GM21619 (cell line): ENCODE results near the gene MBOAT1.
A peak's percentile ranks its signal among the peaks of the same experiment; 100 is the strongest.
"Not testable (repeated sequence)": the region's sequence is repeated elsewhere in the genome, so short reads cannot be mapped to it uniquely, and the experiment has no call there.

Experiments
- ATAC-seq: cut with Tn5 transposase; IDR thresholded peaks from one replicate; pipeline ENCODE4 v1.9.1; 2021; ENCODE audit not compliant: unreplicated experiment

MBOAT1 gene

GRCh38 chr6:20173833-20174792 is 38.2 kb downstream of the MBOAT1 start:
- peak; percentile 71 for ATAC-seq

GRCh38 chr6:20172842-20173456 is 39.3 kb downstream of the MBOAT1 start:
- no peak for ATAC-seq

GRCh38 chr6:20170455-20171148 is 41.7 kb downstream of the MBOAT1 start:
- no peak for ATAC-seq

- no peak for ATAC-seq
Observed at GRCh38 chr6:20169786-20170185, 42.5 kb downstream of the MBOAT1 start.

GRCh38 chr6:20169119-20169557 is 43.1 kb downstream of the MBOAT1 start:
- no peak for ATAC-seq

GRCh38 chr6:20168690-20169089 is 43.6 kb downstream of the MBOAT1 start:
- no peak for ATAC-seq

GRCh38 chr6:20167601-20168000 is 44.7 kb downstream of the MBOAT1 start:
- no peak for ATAC-seq

- ATAC-seq = no peak
Observed at GRCh38 chr6:20166210-20166609, 46.1 kb downstream of the MBOAT1 start.

GRCh38 chr6:20162515-20162914 is 49.8 kb downstream of the MBOAT1 start:
- no peak for ATAC-seq

- ATAC-seq = no peak
Observed at GRCh38 chr6:20160541-20161283, 51.6 kb downstream of the MBOAT1 start.

- no peak for ATAC-seq
Observed at GRCh38 chr6:20159781-20160540, 52.3 kb downstream of the MBOAT1 start.

- ATAC-seq = no peak
Observed at GRCh38 chr6:20159098-20159497, 53.2 kb downstream of the MBOAT1 start.

- ATAC-seq = no peak
Observed at GRCh38 chr6:20158676-20159075, 53.6 kb downstream of the MBOAT1 start.

GRCh38 chr6:20156824-20157223 is 55.4 kb downstream of the MBOAT1 start:
- no peak for ATAC-seq

GRCh38 chr6:20154753-20155152 is 57.5 kb downstream of the MBOAT1 start:
- ATAC-seq = no peak

GRCh38 chr6:20153194-20153593 is 59.1 kb downstream of the MBOAT1 start:
- no peak for ATAC-seq

GRCh38 chr6:20148433-20148832 is 63.8 kb downstream of the MBOAT1 start:
- ATAC-seq = no peak

GRCh38 chr6:20147469-20147868 is 64.8 kb downstream of the MBOAT1 start:
- ATAC-seq = no peak

GRCh38 chr6:20146831-20147230 is 65.4 kb downstream of the MBOAT1 start:
- not testable (repeated sequence) for ATAC-seq

GRCh38 chr6:20146291-20146690 is 66.0 kb downstream of the MBOAT1 start:
- ATAC-seq = no peak
